Melanocyte of skin (primary cell): Measurements from ENCODE around the gene INKA1. TPM values are rescaled to one million over a fixed set of nuclear protein-coding genes. Genes with fewer than 3 reads are reported as not detected.

Experiments
- small RNA-seq, 2 donors: library from RNA; depleted of rRNA; stranded (forward); fragments of <200 nt; gene quantifications; one replicate each; pipeline ENCODE3, GENCODE V24; 2012
- total RNA-seq, 2 donors: library from RNA; depleted of rRNA; stranded (reverse); fragments of >200 nt; gene quantifications; 2 replicates each; pipeline ENCODE4 v1.2.3, GENCODE V29; 2012

INKA1 gene
- 10 to 100 TPM in 1 of 2 donors, 1 to 10 TPM in 1; 5.9 to 13.7 TPM for total RNA-seq

GRCh38 chr3:49802719-49803464 is at the start of gene INKA1:
Gene INKA1 (plus strand): TSS chr3:49803261. CDS start chr3:49803393, 132 bp downstream.

DNA sequence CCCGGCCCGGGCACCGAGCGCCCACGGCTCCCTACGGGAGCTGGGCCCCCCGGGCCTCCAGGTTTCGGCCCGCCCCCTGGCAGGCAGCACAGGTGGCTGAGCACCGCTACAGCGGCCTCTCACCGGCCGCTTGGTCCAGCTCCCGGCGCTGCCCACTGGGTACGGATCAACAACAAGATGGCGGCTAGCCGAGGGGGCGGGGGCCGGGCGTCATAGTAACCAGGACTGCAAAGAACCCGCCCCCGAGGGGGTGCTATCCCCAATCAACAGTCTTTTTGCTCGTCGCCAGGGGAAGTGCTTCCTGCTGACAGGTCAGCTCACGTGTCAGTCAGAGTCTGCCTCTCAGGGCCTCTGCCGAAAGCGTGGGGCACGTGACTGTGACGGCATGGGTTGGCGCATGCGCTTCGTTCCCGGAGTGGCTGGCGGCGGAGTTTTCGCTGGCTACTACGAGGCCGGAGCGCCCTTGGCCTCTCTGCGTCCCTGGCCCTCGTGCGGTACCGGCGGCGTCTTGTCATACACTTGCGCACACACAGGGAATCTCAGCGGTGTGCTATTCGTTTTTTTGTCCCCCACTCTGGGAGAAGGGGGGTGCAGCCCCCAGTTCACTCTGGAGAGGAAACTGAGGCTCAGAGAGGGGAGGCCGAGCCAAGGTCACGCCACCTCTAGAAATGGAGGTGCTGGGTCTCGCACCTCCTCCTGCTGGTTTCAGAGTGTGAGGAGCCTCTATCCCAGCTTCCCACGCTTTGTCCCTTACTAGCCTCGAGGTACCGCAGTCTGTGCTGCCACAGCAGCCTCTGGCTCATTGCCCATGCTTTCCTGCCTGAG is 16.5 kb upstream of the INKA1 start, which contains the start of gene IP6K1:
Gene IP6K1, minus strand, starts transcription at position 186 of the 825 bp plus-strand sequence. CDS start 38,502 bp downstream, outside the sequence.

DNA sequence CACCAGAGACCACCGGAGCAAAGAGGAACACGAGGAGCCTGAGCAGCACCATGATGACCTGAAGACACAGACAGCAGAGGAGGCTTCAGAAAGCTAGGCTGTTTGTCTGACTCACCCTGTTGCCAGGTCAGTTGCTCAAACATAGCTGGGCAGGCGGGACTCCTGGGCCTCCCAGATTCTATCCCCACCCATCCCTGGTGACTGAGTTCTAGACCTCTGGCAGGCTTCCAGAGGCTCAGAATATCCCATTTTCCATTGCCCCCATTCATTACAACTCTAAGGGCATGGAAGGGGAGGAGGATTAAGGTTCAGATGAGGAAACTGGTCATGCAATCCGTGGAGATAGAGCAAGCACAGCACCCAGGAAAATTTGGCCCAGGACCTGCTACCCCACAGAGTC is 3.3 kb upstream of the INKA1 start, which contains the start of gene CDHR4:
Gene CDHR4, minus strand, starts transcription at position 113 of the 400 bp plus-strand sequence. Its CDS starts 61 bp downstream, at position 52.

DNA sequence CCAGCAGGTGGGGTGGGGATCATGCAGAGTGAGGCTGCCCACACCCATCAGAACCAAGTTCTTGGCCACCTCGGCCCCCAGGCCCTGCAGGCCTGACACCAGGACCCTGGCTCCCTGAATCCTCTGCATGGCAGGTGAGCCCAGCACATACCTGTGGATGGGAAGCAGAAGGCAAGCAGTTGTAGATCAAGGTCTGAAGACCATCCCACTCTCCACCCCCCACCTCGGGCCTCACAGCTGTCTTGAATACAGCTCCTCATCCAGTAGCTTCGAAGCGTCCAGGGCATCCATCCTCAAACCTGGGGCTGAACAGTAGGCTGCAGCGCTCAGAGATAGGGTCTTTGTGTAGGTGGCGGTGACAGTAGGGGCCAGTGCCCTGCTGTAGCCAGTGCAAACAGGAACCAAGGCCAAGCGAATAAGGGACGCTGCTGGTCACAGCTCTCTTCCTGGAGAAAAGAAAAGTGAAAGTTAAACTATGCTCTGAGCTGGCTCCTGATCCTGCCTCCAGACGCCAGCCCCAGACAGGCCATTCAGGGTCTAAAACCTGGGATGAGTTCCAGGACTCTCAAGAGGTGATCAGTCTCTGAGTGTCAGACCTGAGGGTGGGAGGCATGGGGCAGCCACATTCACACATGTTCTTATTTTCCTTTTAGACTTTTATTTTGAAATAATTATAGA is 10.6 kb downstream of the INKA1 start, which contains the start of gene UBA7:
Gene UBA7, minus strand, starts transcription at position 457 of the 678 bp plus-strand sequence. Its CDS starts 166 bp downstream, at position 291.

Small RNA genes within 50 kb of the gene (small RNA-seq; reads per million reads assigned to genes)
- gene COX6CP14, result 0 reads per million in 2 donors

Other genes starting within 250 kb of the INKA1 start
- under 1 TPM; under 0.01 TPM for gene BSN, start 248.8 kb upstream of the INKA1 start, total RNA-seq
- gene APEH, start 128.9 kb upstream of the INKA1 start, total RNA-seq, result 100 to 1,000 TPM; 131 to 161 TPM
- gene MST1, start 113.8 kb upstream of the INKA1 start, total RNA-seq, result 1 to 10 TPM; 2.0 to 6.9 TPM
- 10 to 100 TPM; 29.6 to 30.0 TPM for gene RNF123, start 113.7 kb upstream of the INKA1 start, total RNA-seq
- gene AMIGO3, start 83.6 kb upstream of the INKA1 start, total RNA-seq, result under 1 TPM; 0.33 to 0.69 TPM
- gene GMPPB, start 79.3 kb upstream of the INKA1 start, total RNA-seq, result 10 to 100 TPM; 20.3 to 31.6 TPM
- gene IP6K1, start 16.7 kb upstream of the INKA1 start, total RNA-seq, result 10 to 100 TPM; 67.3 to 74.3 TPM
- gene CDHR4, start 3.4 kb upstream of the INKA1 start, total RNA-seq, result under 1 TPM in 1 of 2 donors, not detected in 1; under 0.01 TPM
- 100 to 1,000 TPM; 112 to 122 TPM for gene UBA7, start 10.7 kb downstream of the INKA1 start, total RNA-seq
- gene TRAIP, start 53.3 kb downstream of the INKA1 start, total RNA-seq, result 10 to 100 TPM in 1 of 2 donors, 1 to 10 TPM in 1; 5.5 to 11.3 TPM
- under 1 TPM in 1 of 2 donors, not detected in 1; 0.34 TPM for gene CAMKV, start 66.6 kb downstream of the INKA1 start, total RNA-seq
- gene MST1R, start 100.6 kb downstream of the INKA1 start, total RNA-seq, result 1 to 10 TPM in 1 of 2 donors, under 1 TPM in 1; 0.33 to 3.4 TPM
- gene MON1A, start 126.5 kb downstream of the INKA1 start, total RNA-seq, result 10 to 100 TPM; 13.8 to 17.0 TPM
- 10 to 100 TPM; 33.7 to 45.3 TPM for gene RBM6, start 136.9 kb downstream of the INKA1 start, total RNA-seq